ENCODE data around the gene TSSK3. TPM values are rescaled to one million over a fixed set of nuclear protein-coding genes. Genes with fewer than 3 reads are reported as not detected.
A peak's percentile ranks its signal among the peaks of the same experiment; 100 is the strongest.
"Not testable (repeated sequence)": the region's sequence is repeated elsewhere in the genome, so short reads cannot be mapped to it uniquely, and the experiment has no call there.

TSSK3 gene
- total RNA-seq, 1 donor from 2014 or later: not detected

- H3K36me3 ChIP-seq: peaks cover 0 to 28% of the 10 kb centered on the region in 2 donors
- no peak for DNase-seq (ENCODE audit: extremely low spot score in 2 of 2)
- intact Hi-C loops (cut with DNase I): loop anchor here (10.0 kb wide), 1 partner anchor 168 kb away; the partner anchor contains the start of genes EIF3I and TMEM234
- no peaks in the 10 kb centered on the region for H3K9me3 ChIP-seq
- no peak for TF ChIP-seq POLR2A (IDR thresholded peaks at IDR 0.05)
- no peak for TF ChIP-seq CTCF (IDR thresholded peaks at IDR 0.05)
- no peak for TF ChIP-seq POLR2AphosphoS5 (IDR thresholded peaks at IDR 0.05; ENCODE audit: insufficient read depth in 1 of 2, low read depth in 1 of 2)
- no peaks in the 10 kb centered on the region for H3K27me3 ChIP-seq
- peaks cover 52% of the 10 kb centered on the region for H3K4me1 ChIP-seq
- H3K27ac ChIP-seq: peak overlapping the region; percentile 91
- H3K4me3 ChIP-seq: peak overlapping the region; percentile 86 to 98
Measured at GRCh38 chr1:32393136-32393535, 30.8 kb downstream of the TSSK3 start.

DNA sequence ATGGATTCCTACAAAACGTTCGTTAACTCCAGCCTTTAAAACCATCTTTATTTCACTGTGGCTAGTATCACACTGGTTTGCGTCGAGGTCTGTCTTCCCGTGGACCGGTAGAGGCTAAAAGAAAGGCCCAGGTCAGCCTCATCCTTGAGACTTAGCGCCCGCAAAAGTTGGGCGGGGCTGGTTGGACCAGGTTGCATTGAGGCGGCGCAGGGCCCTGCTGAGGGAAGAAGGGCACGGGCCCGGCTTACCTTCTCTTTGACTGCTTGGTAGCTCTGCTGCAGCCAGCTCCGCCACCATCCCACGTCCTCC lies 31.4 kb downstream of the TSSK3 start:
- peak overlapping the region; percentile 91 for H3K27ac ChIP-seq
- TF ChIP-seq CTCF (IDR thresholded peaks at IDR 0.05): no peak
- no peaks in the 10 kb centered on the region for H3K9me3 ChIP-seq
- H3K27me3 ChIP-seq: no peaks in the 10 kb centered on the region
- peak overlapping the region; percentile 86 to 98 for H3K4me3 ChIP-seq
- DNase-seq (ENCODE audit: extremely low spot score in 2 of 2): no peak
- intact Hi-C loops (cut with DNase I): loop anchor here (10.0 kb wide), 1 partner anchor 169 kb away; the partner anchor contains the start of genes EIF3I and TMEM234
- H3K36me3 ChIP-seq: peaks cover 0 to 28% of the 10 kb centered on the region in 2 donors
- peaks cover 52% of the 10 kb centered on the region for H3K4me1 ChIP-seq

GRCh38 chr1:32394141-32394889 lies 32.0 kb downstream of the TSSK3 start, which contains the start of gene BSDC1:
Gene BSDC1 (minus strand): TSS chr1:32394441. CDS start chr1:32394414, 27 bp downstream.
- peaks cover 51% of the 10 kb centered on the region for H3K4me1 ChIP-seq
- peak within 1 kb of the TSS; percentile 86 to 98 for H3K4me3 ChIP-seq
- no peaks in the 10 kb centered on the region for H3K27me3 ChIP-seq
- peak; percentile 97 to 99 for DNase-seq (ENCODE audit: extremely low spot score in 2 of 2)
- intact Hi-C loops (cut with DNase I): loop anchor here (10.0 kb wide), 1 partner anchor 170 kb away; the partner anchor contains the start of genes EIF3I and TMEM234
- peaks cover 0 to 23% of the 10 kb centered on the region in 2 donors for H3K36me3 ChIP-seq
- TF ChIP-seq CTCF (IDR thresholded peaks at IDR 0.05) (no peak), POLR2AphosphoS5 (IDR thresholded peaks at IDR 0.05; ENCODE audit: insufficient read depth in 1 of 2, low read depth in 1 of 2) (peak; percentile 94 to 100), POLR2A (IDR thresholded peaks at IDR 0.05) (peak; percentile 27 to 86)
- H3K9me3 ChIP-seq: no peaks in the 10 kb centered on the region
- H3K27ac ChIP-seq: peak within 1 kb of the TSS; percentile 91

DNA sequence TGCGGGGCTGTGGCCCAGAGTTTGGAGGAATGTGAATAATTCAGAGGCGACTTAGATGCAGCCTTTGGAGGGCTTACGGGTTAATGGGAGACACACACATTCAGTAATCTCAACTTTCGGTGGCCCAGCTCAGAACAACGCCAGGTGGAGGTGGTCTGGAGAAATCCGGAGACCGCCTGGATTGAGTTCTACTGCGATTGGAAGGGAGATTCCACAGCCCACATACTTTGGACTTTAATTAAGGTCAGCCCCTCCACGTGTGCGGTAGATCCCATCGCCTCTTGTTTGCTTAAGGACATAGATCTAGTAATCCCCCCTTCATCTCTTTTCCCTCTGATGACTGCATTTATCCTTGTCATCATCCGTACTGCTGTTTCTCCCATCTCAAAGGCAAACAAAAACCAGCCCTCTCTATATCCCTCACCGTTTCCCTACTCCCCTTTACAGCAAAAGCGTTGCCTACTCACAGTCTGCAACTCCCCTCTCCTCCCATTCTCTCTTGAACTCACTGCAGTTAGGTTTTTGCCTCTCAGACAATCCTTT lies 32.6 kb downstream of the TSSK3 start:
- Histone ChIP-seq H3K36me3 (peaks cover 0 to 16% of the 10 kb centered on the region in 2 donors), H3K4me3 (peak overlapping the region; percentile 86 to 98), H3K27ac (peak overlapping the region; percentile 91), H3K9me3 (no peaks in the 10 kb centered on the region), H3K27me3 (no peaks in the 10 kb centered on the region), H3K4me1 (peaks cover 44% of the 10 kb centered on the region)
- TF ChIP-seq CTCF (IDR thresholded peaks at IDR 0.05) (no peak), POLR2A (IDR thresholded peaks at IDR 0.05) (no peak), POLR2AphosphoS5 (IDR thresholded peaks at IDR 0.05; ENCODE audit: insufficient read depth in 1 of 2, low read depth in 1 of 2) (no peak)
- intact Hi-C loops (cut with DNase I): loop anchor here (10.0 kb wide), 1 partner anchor 170 kb away; the partner anchor contains the start of genes EIF3I and TMEM234
- DNase-seq (ENCODE audit: extremely low spot score in 2 of 2): no peak

- not testable (repeated sequence) for H3K27me3 ChIP-seq; H3K9me3 ChIP-seq; H3K4me3 ChIP-seq; H3K36me3 ChIP-seq; DNase-seq (ENCODE audit: extremely low spot score in 2 of 2); H3K27ac ChIP-seq
- intact Hi-C loops (cut with DNase I): loop anchor here (10.0 kb wide), 1 partner anchor 172 kb away; the partner anchor contains the start of genes EIF3I and TMEM234
- H3K4me1 ChIP-seq: peaks cover 28% of the 10 kb centered on the region
Measured at GRCh38 chr1:32396524-32396923, 34.2 kb downstream of the TSSK3 start.

All from vagina (tissue), 2 donors.